HepG2 (cell line): Measurements from ENCODE around the gene DNASE1L2. TPM values are rescaled to one million over a fixed set of nuclear protein-coding genes. Genes with fewer than 3 reads are reported as not detected.

ENCODE experiments used
- AGO2 ChIP-seq: fragments of 200-400 bp; formaldehyde crosslinking; optimal IDR thresholded peaks from 2 replicates; pipeline ENCODE3; 2017; ENCODE audit warnings: mild to moderate bottlenecking, low read depth, low read length, moderate library complexity
- BHLHE40 ChIP-seq: IDR thresholded peaks from 2 replicates; pipeline ENCODE4 v1.6.1; 2011; ENCODE audit warnings: low read length, improper control_type of control experiment
- KLF13 ChIP-seq: sonication (generic); formaldehyde crosslinking; IDR thresholded peaks from 2 replicates; pipeline ENCODE4 v1.4.0; 2020; ENCODE audit warnings: mild to moderate bottlenecking, missing genetic modification reagents
- MEIS1 ChIP-seq: sonication (generic); formaldehyde crosslinking; IDR thresholded peaks from 2 replicates; pipeline ENCODE4 v1.9.0; 2021; ENCODE audit warnings: mild to moderate bottlenecking, missing genetic modification reagents, moderate library complexity, borderline replicate concordance
- PHF8 ChIP-seq: sonication (generic); formaldehyde crosslinking; IDR thresholded peaks from 2 replicates; pipeline ENCODE4 v1.5.0; 2020; ENCODE audit warnings: missing genetic modification reagents
- POGZ ChIP-seq: sonication (generic); formaldehyde crosslinking; IDR thresholded peaks from 2 replicates; pipeline ENCODE4 v1.4.0; 2020; ENCODE audit warnings: mild to moderate bottlenecking, missing genetic modification reagents
- RARA ChIP-seq: IDR thresholded peaks from 2 replicates; pipeline ENCODE4 v1.6.1; 2016; ENCODE audit warnings: missing genetic modification reagents, missing compliant biosample characterization
- RBM22 ChIP-seq: fragments of 200-400 bp; formaldehyde crosslinking; optimal IDR thresholded peaks from 2 replicates; pipeline ENCODE3; 2017; ENCODE audit warnings: mild to moderate bottlenecking, low read length, moderate library complexity
- RFX1 ChIP-seq: fragments of 450-650 bp; IDR thresholded peaks from 2 replicates; pipeline ENCODE4 v1.6.1; 2017
- SAFB2 ChIP-seq: sonication (generic); formaldehyde crosslinking; IDR thresholded peaks from 2 replicates; pipeline ENCODE4 v1.5.1; 2020; ENCODE audit warnings: missing genetic modification reagents, low read depth, mild to moderate bottlenecking, borderline replicate concordance
- ZBTB10 ChIP-seq: sonication (generic); formaldehyde crosslinking; IDR thresholded peaks from 2 replicates; pipeline ENCODE4 v1.4.0; 2020; ENCODE audit warnings: missing genetic modification reagents, borderline replicate concordance
- ZNF337 ChIP-seq: sonication (generic); formaldehyde crosslinking; IDR thresholded peaks from 2 replicates; pipeline ENCODE4 v1.5.1; 2020; ENCODE audit warnings: missing genetic modification reagents, low read depth, mild to moderate bottlenecking, borderline replicate concordance
- ZNF543 ChIP-seq: sonication (generic); formaldehyde crosslinking; IDR thresholded peaks from 2 replicates; pipeline ENCODE4 v1.4.0; 2020; ENCODE audit warnings: mild to moderate bottlenecking, missing genetic modification reagents
- ZNF678 ChIP-seq: sonication (generic); formaldehyde crosslinking; IDR thresholded peaks from 2 replicates; pipeline ENCODE4 v1.4.0; 2020; ENCODE audit warnings: mild to moderate bottlenecking, missing genetic modification reagents
- polyA plus RNA-seq, 8 experiments: library from polyadenylated mRNA; depleted of rRNA in 3 of 8; stranded (reverse) in 7 of 8; unstranded in 1 of 8; fragments of >200 nt; fragmentation: Illumina TruSeq in 4 of 8; extraction: Trizol in 4 of 8; gene quantifications; 2 replicates each; pipeline versions ENCODE4 v1.2.1 to v1.2.3, GENCODE V29; 2011 to 2016; ENCODE audit warnings: low read depth in 4 of 8, missing spikeins in 1 of 8, mixed read lengths in 1 of 8; ENCODE audit not compliant: insufficient read depth in 1 of 8
- total RNA-seq, 5 experiments: library from RNA; depleted of rRNA; stranded (reverse); fragments of >200 nt; fragmentation: Illumina TruSeq; extraction: Trizol; gene quantifications; 2 replicates each; pipeline ENCODE4 v1.2.3, GENCODE V29; 2016; ENCODE audit warnings: low read depth in 1 of 5
- TF ChIP-seq, protein P1 (sequence below): sonication (generic); formaldehyde crosslinking; IDR thresholded peaks from 2 replicates; pipeline ENCODE4 v1.8.1; 2023; ENCODE audit warnings: mild to moderate bottlenecking, moderate library complexity, missing genetic modification reagents
- TF ChIP-seq, protein P2 (sequence below): sonication (generic); formaldehyde crosslinking; IDR thresholded peaks from 2 replicates; pipeline ENCODE4 v1.9.0; 2021; ENCODE audit warnings: missing genetic modification reagents, borderline replicate concordance

Gene DNASE1L2
- total and polyA plus RNA-seq, 2 of the 13 experiments (the other 11 are each of a cell fraction or from before 2014, with no cell fraction given) = 0.44 to 0.50 TPM

DNA sequence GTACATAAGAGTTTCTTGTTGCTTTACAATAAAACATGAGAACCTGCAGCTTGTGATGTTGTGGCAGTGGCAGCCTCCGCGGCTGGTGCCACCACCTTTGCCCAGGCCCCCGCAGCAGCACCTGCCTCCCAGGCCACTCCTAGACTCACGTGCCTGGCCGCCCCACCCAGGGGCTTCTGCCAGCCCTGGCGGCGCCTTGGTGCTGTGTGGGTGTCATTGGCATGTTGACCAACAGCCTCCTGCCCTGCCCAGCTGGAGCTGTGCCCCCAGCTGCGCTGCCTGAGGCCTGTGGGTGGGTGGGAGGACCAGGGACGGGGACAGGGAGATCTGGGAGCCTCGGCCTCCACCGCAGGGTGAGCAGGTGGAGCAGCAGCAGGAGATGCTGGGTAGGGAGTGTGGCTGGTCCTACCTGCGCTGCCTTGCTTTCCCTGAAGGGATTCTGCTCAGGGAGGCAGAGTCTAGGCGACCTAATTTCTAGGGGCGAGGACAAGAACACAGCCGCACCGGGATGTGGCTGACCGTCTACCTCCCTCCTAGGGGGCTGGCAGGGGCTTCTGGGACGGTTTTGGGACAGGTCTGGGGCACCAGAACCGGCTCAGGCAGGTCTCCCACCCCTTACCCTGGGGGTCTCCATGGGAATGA lies 428 bp upstream of the DNASE1L2 start (continued):
- TF ChIP-seq MEIS1 (CRISPR knock-in tag) = no peak
- no peak for TF ChIP-seq SAFB2 (CRISPR knock-in tag)
- TF ChIP-seq BHLHE40 = no peak
- no peak for TF ChIP-seq ZBTB10 (CRISPR knock-in tag)
- no peak for TF ChIP-seq RBM22
- no peak for TF ChIP-seq PHF8 (CRISPR knock-in tag)
- TF ChIP-seq, protein P1, sequence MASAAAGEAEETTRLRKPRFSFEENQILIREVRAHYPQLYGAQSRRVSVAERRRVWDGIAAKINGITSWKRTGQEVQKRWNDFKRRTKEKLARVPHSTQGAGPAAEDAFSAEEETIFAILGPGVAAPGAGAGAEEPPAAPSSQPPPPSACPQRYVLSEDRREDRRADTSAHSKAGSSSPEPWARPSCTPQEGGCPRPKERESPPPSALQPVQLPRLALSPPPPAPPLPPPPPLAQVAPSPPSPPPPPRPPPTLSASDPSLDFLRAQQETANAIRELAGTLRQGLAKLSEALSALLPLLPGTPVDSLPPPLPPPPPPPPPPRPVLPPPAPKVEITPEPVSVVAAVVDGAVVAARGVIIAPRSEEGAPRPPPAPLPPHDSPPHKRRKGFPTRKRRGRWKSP (CRISPR knock-in tag) = no peak
- TF ChIP-seq RFX1 = no peak
- TF ChIP-seq RARA (CRISPR knock-in tag) = no peak
- TF ChIP-seq ZNF543 = no peak
- TF ChIP-seq ZNF337 (CRISPR knock-in tag) = no peak
- TF ChIP-seq AGO2 = peak; percentile 37
- TF ChIP-seq KLF13 = no peak
- TF ChIP-seq POGZ (CRISPR knock-in tag) = no peak
- TF ChIP-seq, protein P2, sequence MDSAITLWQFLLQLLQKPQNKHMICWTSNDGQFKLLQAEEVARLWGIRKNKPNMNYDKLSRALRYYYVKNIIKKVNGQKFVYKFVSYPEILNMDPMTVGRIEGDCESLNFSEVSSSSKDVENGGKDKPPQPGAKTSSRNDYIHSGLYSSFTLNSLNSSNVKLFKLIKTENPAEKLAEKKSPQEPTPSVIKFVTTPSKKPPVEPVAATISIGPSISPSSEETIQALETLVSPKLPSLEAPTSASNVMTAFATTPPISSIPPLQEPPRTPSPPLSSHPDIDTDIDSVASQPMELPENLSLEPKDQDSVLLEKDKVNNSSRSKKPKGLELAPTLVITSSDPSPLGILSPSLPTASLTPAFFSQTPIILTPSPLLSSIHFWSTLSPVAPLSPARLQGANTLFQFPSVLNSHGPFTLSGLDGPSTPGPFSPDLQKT (CRISPR knock-in tag) = no peak
- TF ChIP-seq ZNF678 (CRISPR knock-in tag) = no peak
